Stimulated activated CD8-positive, alpha-beta memory T cell treated with anti-CD3 and anti-CD28 coated beads, Interleukin-4, amount 100 ng/mL, for 48 hours (primary cell): ENCODE data around the gene ERMAP.
"Not testable (repeated sequence)": the region's sequence is repeated elsewhere in the genome, so short reads cannot be mapped to it uniquely, and the experiment has no call there.

ENCODE experiments used
- DNase-seq: peaks from one replicate; pipeline ENCODE4 v3.0.0-alpha.2; 2020

Gene ERMAP

GRCh38 chr1:42846257-42847110, 29.6 kb downstream of the ERMAP start, which contains the start of gene ZNF691:
Gene ZNF691, plus strand, starts transcription at chr1:42846613. Its CDS starts 3,046 bp downstream, at chr1:42849659.
- peak; percentile 89 for DNase-seq

GRCh38 chr1:42847111-42847595, 30.2 kb downstream of the ERMAP start:
- peak; percentile 27 for DNase-seq

GRCh38 chr1:42847721-42848460, 31.0 kb downstream of the ERMAP start:
- peak; percentile 31 for DNase-seq

- DNase-seq: no peak
These were observed 32.1 kb downstream of the ERMAP start for GRCh38 chr1:42848823-42849537.

GRCh38 chr1:42849944-42850343, 33.0 kb downstream of the ERMAP start:
- no peak for DNase-seq

- DNase-seq: no peak
These were observed 34.5 kb downstream of the ERMAP start for GRCh38 chr1:42851420-42851819.

GRCh38 chr1:42851960-42852607, 35.2 kb downstream of the ERMAP start:
- no peak for DNase-seq

GRCh38 chr1:42852608-42852980, 35.7 kb downstream of the ERMAP start:
- no peak for DNase-seq

- no peak for DNase-seq
These were observed 36.4 kb downstream of the ERMAP start for GRCh38 chr1:42853116-42853884.

GRCh38 chr1:42856554-42856953, 39.6 kb downstream of the ERMAP start:
- not testable (repeated sequence) for DNase-seq

- DNase-seq: not testable (repeated sequence)
These were observed 42.4 kb downstream of the ERMAP start for GRCh38 chr1:42859366-42859765.

- DNase-seq: no peak
These were observed 43.6 kb downstream of the ERMAP start for GRCh38 chr1:42860339-42861013.

GRCh38 chr1:42861014-42861399, 44.1 kb downstream of the ERMAP start:
- DNase-seq: no peak

- no peak for DNase-seq
These were observed 49.6 kb downstream of the ERMAP start for GRCh38 chr1:42866549-42866948.

- not testable (repeated sequence) for DNase-seq
These were observed 51.5 kb downstream of the ERMAP start for GRCh38 chr1:42868466-42868865.

GRCh38 chr1:42869254-42869653, 52.3 kb downstream of the ERMAP start:
- not testable (repeated sequence) for DNase-seq

GRCh38 chr1:42869751-42870150, 52.8 kb downstream of the ERMAP start:
- not testable (repeated sequence) for DNase-seq

- not testable (repeated sequence) for DNase-seq
These were observed 56.2 kb downstream of the ERMAP start for GRCh38 chr1:42873108-42873507.

GRCh38 chr1:42873670-42874069, 56.7 kb downstream of the ERMAP start:
- DNase-seq: no peak

GRCh38 chr1:42876009-42876408, 59.1 kb downstream of the ERMAP start:
- DNase-seq: no peak

- no peak for DNase-seq
These were observed 60.5 kb downstream of the ERMAP start for GRCh38 chr1:42877380-42877779.
